ENCODE measurements around the gene ASF1B. TPM values are rescaled to one million over a fixed set of nuclear protein-coding genes. Genes with fewer than 3 reads are reported as not detected.

ASF1B gene
- total RNA-seq, 1 donor from 2014 or later, result 1.7 TPM

DNA sequence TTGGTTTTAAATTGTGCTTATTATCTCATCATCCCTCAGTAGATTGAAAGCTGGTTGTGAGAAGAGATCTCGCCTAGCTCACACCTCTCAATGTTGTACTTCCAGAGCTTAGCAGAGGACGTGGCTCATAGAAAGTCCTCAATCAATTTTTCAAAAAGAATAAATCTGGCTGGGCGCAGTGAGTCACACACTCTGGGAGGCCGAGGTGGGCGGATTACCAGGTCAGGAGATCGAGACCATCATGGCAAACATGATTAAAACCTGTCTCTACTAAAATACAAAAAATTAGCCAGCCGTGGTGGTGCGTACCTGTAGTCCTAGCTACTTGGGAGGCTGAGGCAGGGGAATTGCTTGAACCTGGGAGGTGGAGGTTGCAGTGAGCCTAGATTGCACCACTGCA is 4.7 kb upstream of the ASF1B start:
- Histone ChIP-seq H3K4me3 (no peak overlapping the region), H3K27ac (no peak overlapping the region), H3K9me3 (no peaks in the 10 kb centered on the region), H3K27me3 (no peaks in the 10 kb centered on the region), H3K4me1 (peaks cover 10% of the 10 kb centered on the region), H3K36me3 (no peaks in the 10 kb centered on the region)
- no peak for DNase-seq (ENCODE audit: extremely low spot score in 2 of 2)
- intact Hi-C loops (cut with DNase I), result loop anchor here (10.0 kb wide), 1 partner anchor 334 kb away; the partner anchor contains the start of gene PTGER1
- TF ChIP-seq POLR2A (IDR thresholded peaks at IDR 0.05), result no peak
- TF ChIP-seq, protein P1, sequence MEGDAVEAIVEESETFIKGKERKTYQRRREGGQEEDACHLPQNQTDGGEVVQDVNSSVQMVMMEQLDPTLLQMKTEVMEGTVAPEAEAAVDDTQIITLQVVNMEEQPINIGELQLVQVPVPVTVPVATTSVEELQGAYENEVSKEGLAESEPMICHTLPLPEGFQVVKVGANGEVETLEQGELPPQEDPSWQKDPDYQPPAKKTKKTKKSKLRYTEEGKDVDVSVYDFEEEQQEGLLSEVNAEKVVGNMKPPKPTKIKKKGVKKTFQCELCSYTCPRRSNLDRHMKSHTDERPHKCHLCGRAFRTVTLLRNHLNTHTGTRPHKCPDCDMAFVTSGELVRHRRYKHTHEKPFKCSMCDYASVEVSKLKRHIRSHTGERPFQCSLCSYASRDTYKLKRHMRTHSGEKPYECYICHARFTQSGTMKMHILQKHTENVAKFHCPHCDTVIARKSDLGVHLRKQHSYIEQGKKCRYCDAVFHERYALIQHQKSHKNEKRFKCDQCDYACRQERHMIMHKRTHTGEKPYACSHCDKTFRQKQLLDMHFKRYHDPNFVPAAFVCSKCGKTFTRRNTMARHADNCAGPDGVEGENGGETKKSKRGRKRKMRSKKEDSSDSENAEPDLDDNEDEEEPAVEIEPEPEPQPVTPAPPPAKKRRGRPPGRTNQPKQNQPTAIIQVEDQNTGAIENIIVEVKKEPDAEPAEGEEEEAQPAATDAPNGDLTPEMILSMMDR (IDR thresholded peaks at IDR 0.05), result no peak
- no peak for TF ChIP-seq POLR2AphosphoS5 (IDR thresholded peaks at IDR 0.05; ENCODE audit: insufficient read depth in 1 of 2, low read depth in 1 of 2)

- Histone ChIP-seq H3K9me3 (no peaks in the 10 kb centered on the region), H3K36me3 (no peaks in the 10 kb centered on the region), H3K4me1 (peaks cover 18% of the 10 kb centered on the region), H3K27ac (no peak overlapping the region), H3K27me3 (no peaks in the 10 kb centered on the region), H3K4me3 (no peak overlapping the region)
- TF ChIP-seq POLR2AphosphoS5 (IDR thresholded peaks at IDR 0.05; ENCODE audit: insufficient read depth in 1 of 2, low read depth in 1 of 2) (no peak), POLR2A (IDR thresholded peaks at IDR 0.05) (no peak)
- TF ChIP-seq, protein P1 (IDR thresholded peaks at IDR 0.05), result no peak
- intact Hi-C loops (cut with DNase I), result loop anchor here (5.0 to 10.0 kb wide), 2 partner anchors 68 to 335 kb away; partner anchors contain the start of genes MISP3 and PTGER1
- DNase-seq (ENCODE audit: extremely low spot score in 2 of 2), result no peak
Observed at GRCh38 chr19:14139944-14140343, 3.6 kb upstream of the ASF1B start.

DNA sequence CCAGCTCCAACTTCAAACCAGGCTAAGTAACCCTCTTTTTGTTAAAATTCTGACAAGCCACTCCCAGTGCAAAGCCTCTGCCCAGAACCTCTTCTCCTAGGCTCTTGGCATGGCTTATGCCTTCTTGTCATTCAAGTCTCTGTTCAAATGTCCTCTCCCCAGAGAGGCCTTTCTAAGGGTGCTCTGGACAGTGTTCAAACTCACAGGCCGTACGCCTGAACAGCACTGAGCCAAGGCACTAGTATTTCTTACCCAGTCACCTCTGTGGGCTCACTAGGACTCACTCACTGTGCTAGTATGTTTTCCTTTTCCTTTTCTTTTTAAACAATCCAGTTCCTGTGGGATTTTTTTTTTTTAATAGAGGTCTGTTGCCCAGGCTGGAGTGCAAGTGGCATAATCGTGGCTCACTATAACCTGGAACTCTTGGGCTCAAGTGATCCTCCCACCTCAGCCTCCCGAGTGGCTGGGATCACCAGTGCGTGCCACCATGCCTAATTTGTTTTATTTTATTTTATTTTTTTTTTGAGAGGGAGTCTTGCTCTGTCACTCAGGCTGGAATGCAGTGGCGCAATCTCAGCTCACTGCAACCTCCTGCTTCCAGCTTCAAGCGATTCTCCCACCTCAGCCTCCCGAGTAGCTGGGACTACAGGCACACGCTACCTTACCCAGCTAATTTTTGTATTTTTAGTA is 2.3 kb upstream of the ASF1B start:
- Histone ChIP-seq H3K27ac (no peak overlapping the region), H3K36me3 (no peaks in the 10 kb centered on the region), H3K27me3 (no peaks in the 10 kb centered on the region), H3K9me3 (no peaks in the 10 kb centered on the region), H3K4me1 (peaks cover 18% of the 10 kb centered on the region), H3K4me3 (no peak overlapping the region)
- DNase-seq (ENCODE audit: extremely low spot score in 2 of 2), result no peak
- no peak for TF ChIP-seq POLR2AphosphoS5 (IDR thresholded peaks at IDR 0.05; ENCODE audit: insufficient read depth in 1 of 2, low read depth in 1 of 2)
- no peak for TF ChIP-seq POLR2A (IDR thresholded peaks at IDR 0.05)
- TF ChIP-seq, protein P1 (IDR thresholded peaks at IDR 0.05), result no peak
- intact Hi-C loops (cut with DNase I), result loop anchor here (5.0 kb wide), 1 partner anchor 66 kb away; the partner anchor contains the start of gene MISP3

DNA sequence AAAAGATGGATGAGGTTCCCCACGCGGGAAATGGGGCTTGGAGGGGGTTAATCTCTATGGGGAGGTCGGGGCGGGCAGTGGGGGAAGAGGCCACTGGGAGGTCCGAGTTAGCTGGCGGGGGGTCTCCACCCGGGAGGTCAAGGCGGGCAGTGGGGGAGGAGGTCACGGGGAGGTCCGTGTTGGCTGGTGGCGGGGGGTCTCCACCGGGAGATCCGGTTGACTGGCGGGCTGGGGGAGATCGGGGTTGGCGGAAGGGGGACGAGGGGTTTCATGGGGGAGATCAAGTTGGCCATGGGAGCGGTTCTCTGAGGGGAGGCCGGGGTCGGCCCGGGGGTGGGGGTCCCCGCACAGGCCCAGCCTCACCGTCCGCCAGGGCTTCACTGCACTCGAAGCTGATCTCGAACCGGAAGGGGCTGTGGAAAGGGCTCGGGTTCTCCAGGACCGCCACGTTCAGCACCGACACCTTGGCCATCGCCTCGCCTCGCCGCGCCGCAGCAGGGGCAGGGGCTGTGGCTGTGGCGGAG is 342 bp downstream of the ASF1B start:
- DNase-seq (ENCODE audit: extremely low spot score in 2 of 2), result no peak
- intact Hi-C loops (cut with DNase I), result loop anchor here (5.0 kb wide), 1 partner anchor 64 kb away; the partner anchor contains the start of gene MISP3
- Histone ChIP-seq H3K9me3 (no peaks in the 10 kb centered on the region), H3K4me3 (peak overlapping the region; percentile 56 to 81), H3K4me1 (peaks cover 18% of the 10 kb centered on the region), H3K27ac (peak overlapping the region; percentile 42), H3K27me3 (no peaks in the 10 kb centered on the region), H3K36me3 (no peaks in the 10 kb centered on the region)
- TF ChIP-seq, protein P1 (IDR thresholded peaks at IDR 0.05), result no peak
- TF ChIP-seq POLR2AphosphoS5 (IDR thresholded peaks at IDR 0.05; ENCODE audit: insufficient read depth in 1 of 2, low read depth in 1 of 2), result no peak
- TF ChIP-seq POLR2A (IDR thresholded peaks at IDR 0.05), result no peak

GRCh38 chr19:14135355-14135754 is 1.0 kb downstream of the ASF1B start:
- Histone ChIP-seq H3K36me3 (no peaks in the 10 kb centered on the region), H3K9me3 (no peaks in the 10 kb centered on the region), H3K27me3 (no peaks in the 10 kb centered on the region), H3K4me1 (peaks cover 18% of the 10 kb centered on the region), H3K4me3 (no peak overlapping the region), H3K27ac (no peak overlapping the region)
- DNase-seq (ENCODE audit: extremely low spot score in 2 of 2), result no peak
- no peak for TF ChIP-seq POLR2A (IDR thresholded peaks at IDR 0.05)
- TF ChIP-seq, protein P1 (IDR thresholded peaks at IDR 0.05), result no peak
- no peak for TF ChIP-seq POLR2AphosphoS5 (IDR thresholded peaks at IDR 0.05; ENCODE audit: insufficient read depth in 1 of 2, low read depth in 1 of 2)
- intact Hi-C loops (cut with DNase I), result loop anchor here (5.0 kb wide), 1 partner anchor 63 kb away; the partner anchor contains the start of gene MISP3
